Measurements from ENCODE around the gene STXBP2. TPM values are rescaled to one million over a fixed set of nuclear protein-coding genes. Genes with fewer than 3 reads are reported as not detected.

The STXBP2 gene
- total RNA-seq, 1 experiment from 2014 or later, result 102 TPM

- in situ Hi-C loops (cut with HindIII; ENCODE audit: low pct_unique_long_range_greater_than_20kb, low sequenced_read_pairs), result no loop called here
- ATAC-seq (no peak), DNase-seq (ENCODE audit: low read depth, low spot score) (no peak)
- Histone ChIP-seq H3K4me1 (ENCODE audit: control insufficient read depth, insufficient read depth, low read length) (no peaks in the 10 kb centered on the region; the same call in 1 of the 2 replicates), H3K27me3 (ENCODE audit: control insufficient read depth, insufficient read depth, low read length) (no peaks in the 10 kb centered on the region), H3K36me3 (ENCODE audit: control insufficient read depth, insufficient read depth, low read length) (no peaks in the 10 kb centered on the region), H3K9me3 (ENCODE audit: control insufficient read depth, insufficient read depth, low read depth, low read length) (no peaks in the 10 kb centered on the region), H3K27ac (ENCODE audit: low read length) (no peak overlapping the region), H3K4me3 (ENCODE audit: low read depth in 2 of 2, low read length in 2 of 2) (no peak overlapping the region)
- BruUV-seq (replicated peaks), result no TSS peak
- TF ChIP-seq CTCF (IDR thresholded peaks at IDR 0.05) (no peak), SIN3A (IDR thresholded peaks at IDR 0.05; ENCODE audit: borderline replicate concordance, insufficient read depth, low read depth, low read length) (no peak)
- intact Hi-C loops (cut with micrococcal nuclease; ENCODE audit: unreplicated experiment), result no loop called here
- ChIA-PET CTCF (no interaction called here), POLR2A (interaction anchor here (0.6 kb wide), 1 partner anchor 18 kb away, joined by 3 read pairs; no protein-coding TSS in a partner anchor)
Measured at GRCh38 chr19:7638802-7639465, 2.0 kb downstream of the STXBP2 start.

GRCh38 chr19:7639863-7640348 is 3.0 kb downstream of the STXBP2 start:
- H3K9me3 ChIP-seq (ENCODE audit: control insufficient read depth, insufficient read depth, low read depth, low read length), result no peaks in the 10 kb centered on the region
- H3K4me1 ChIP-seq (ENCODE audit: control insufficient read depth, insufficient read depth, low read length), result no peaks in the 10 kb centered on the region; the same call in 1 of the 2 replicates
- ATAC-seq (no peak), DNase-seq (ENCODE audit: low read depth, low spot score) (no peak)
- ChIA-PET POLR2A (interaction anchor here (0.6 kb wide), 1 partner anchor 17 kb away, joined by 3 read pairs; no protein-coding TSS in a partner anchor), CTCF (no interaction called here)
- H3K27ac ChIP-seq (ENCODE audit: low read length), result no peak overlapping the region
- no peak overlapping the region for H3K4me3 ChIP-seq (ENCODE audit: low read depth in 2 of 2, low read length in 2 of 2)
- in situ Hi-C loops (cut with HindIII; ENCODE audit: low pct_unique_long_range_greater_than_20kb, low sequenced_read_pairs), result no loop called here
- H3K27me3 ChIP-seq (ENCODE audit: control insufficient read depth, insufficient read depth, low read length), result no peaks in the 10 kb centered on the region
- BruUV-seq (replicated peaks), result no TSS peak
- TF ChIP-seq REST (IDR thresholded peaks at IDR 0.05; ENCODE audit: insufficient read depth in 1 of 2, low read depth in 2 of 2, low read length in 1 of 2) (no peak), POLR2AphosphoS5 (IDR thresholded peaks at IDR 0.05; ENCODE audit: low read depth, low read length) (no peak), SIN3A (IDR thresholded peaks at IDR 0.05; ENCODE audit: borderline replicate concordance, insufficient read depth, low read depth, low read length) (no peak), TCF7L2 (IDR thresholded peaks at IDR 0.05; ENCODE audit: low read depth, low read length) (no peak), CTCF (IDR thresholded peaks at IDR 0.05) (no peak)
- intact Hi-C loops (cut with micrococcal nuclease; ENCODE audit: unreplicated experiment), result no loop called here
- no peaks in the 10 kb centered on the region for H3K36me3 ChIP-seq (ENCODE audit: control insufficient read depth, insufficient read depth, low read length)
